ENCODE data around the gene RETREG1. TPM values are rescaled to one million over a fixed set of nuclear protein-coding genes. Genes with fewer than 3 reads are reported as not detected.
"Not testable (repeated sequence)": the region's sequence is repeated elsewhere in the genome, so short reads cannot be mapped to it uniquely, and the experiment has no call there.

RETREG1 gene
- total RNA-seq, 4 donors from 2014 or later, result 29.1 to 58.8 (median 43.3) TPM

- intact Hi-C loops (cut with DNase I; ENCODE audit: low total_unique reads), result loop anchor here (10.0 kb wide), 1 partner anchor 53 kb away; no protein-coding TSS in a partner anchor
- 82 to 86% methylated on average over 2 of the region's 2 CpGs for WGBS, 2 donors
- H3K4me3 ChIP-seq (ENCODE audit: low read depth, poor library complexity, severe bottlenecking), result no peak overlapping the region
- DNase-seq (ENCODE audit: low spot score in 2 of 2), result no peak
- no peak for TF ChIP-seq POLR2A (IDR thresholded peaks at IDR 0.05)
- TF ChIP-seq, protein P1, sequence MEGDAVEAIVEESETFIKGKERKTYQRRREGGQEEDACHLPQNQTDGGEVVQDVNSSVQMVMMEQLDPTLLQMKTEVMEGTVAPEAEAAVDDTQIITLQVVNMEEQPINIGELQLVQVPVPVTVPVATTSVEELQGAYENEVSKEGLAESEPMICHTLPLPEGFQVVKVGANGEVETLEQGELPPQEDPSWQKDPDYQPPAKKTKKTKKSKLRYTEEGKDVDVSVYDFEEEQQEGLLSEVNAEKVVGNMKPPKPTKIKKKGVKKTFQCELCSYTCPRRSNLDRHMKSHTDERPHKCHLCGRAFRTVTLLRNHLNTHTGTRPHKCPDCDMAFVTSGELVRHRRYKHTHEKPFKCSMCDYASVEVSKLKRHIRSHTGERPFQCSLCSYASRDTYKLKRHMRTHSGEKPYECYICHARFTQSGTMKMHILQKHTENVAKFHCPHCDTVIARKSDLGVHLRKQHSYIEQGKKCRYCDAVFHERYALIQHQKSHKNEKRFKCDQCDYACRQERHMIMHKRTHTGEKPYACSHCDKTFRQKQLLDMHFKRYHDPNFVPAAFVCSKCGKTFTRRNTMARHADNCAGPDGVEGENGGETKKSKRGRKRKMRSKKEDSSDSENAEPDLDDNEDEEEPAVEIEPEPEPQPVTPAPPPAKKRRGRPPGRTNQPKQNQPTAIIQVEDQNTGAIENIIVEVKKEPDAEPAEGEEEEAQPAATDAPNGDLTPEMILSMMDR (IDR thresholded peaks at IDR 0.05), result no peak
Observed at GRCh38 chr5:16548115-16548514, 68.7 kb downstream of the RETREG1 start.

- intact Hi-C loops (cut with DNase I; ENCODE audit: low total_unique reads), result loop anchor here (10.0 kb wide), 1 partner anchor 53 kb away; no protein-coding TSS in a partner anchor
- no peak for TF ChIP-seq POLR2A (IDR thresholded peaks at IDR 0.05)
- TF ChIP-seq, protein P1 (IDR thresholded peaks at IDR 0.05), result no peak
- 52 to 60% methylated on average over 8 of the region's 8 CpGs for WGBS, 2 donors
- DNase-seq (ENCODE audit: low spot score in 2 of 2), result no peak
- H3K4me3 ChIP-seq (ENCODE audit: low read depth, poor library complexity, severe bottlenecking), result no peak overlapping the region
Observed at GRCh38 chr5:16547200-16547842, 69.5 kb downstream of the RETREG1 start.

DNA sequence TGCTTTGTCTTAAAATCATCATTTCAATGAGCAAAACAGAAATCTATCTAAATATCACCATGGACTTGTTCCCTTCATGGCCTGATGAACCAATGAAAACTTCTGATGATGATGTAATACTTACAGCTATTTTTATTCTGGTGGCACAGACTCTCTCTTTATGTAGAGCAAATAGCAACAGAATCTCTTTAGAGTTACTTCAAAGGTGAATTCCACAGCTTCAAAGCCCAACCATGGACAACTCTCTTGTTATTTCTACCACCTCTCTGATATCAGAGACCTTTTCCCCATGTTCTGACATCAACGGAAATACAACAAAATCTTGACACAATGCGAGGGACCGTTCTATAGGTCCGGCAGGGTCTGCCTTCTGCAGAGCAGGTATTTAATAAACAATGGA lies 70.1 kb downstream of the RETREG1 start:
- TF ChIP-seq, protein P1 (IDR thresholded peaks at IDR 0.05), result no peak
- no peak for TF ChIP-seq POLR2A (IDR thresholded peaks at IDR 0.05)
- intact Hi-C loops (cut with DNase I; ENCODE audit: low total_unique reads), result loop anchor here (10.0 kb wide), 1 partner anchor 52 kb away; no protein-coding TSS in a partner anchor
- DNase-seq (ENCODE audit: low spot score in 2 of 2), result peak in 1 of 2 donors; percentile 50
- H3K4me3 ChIP-seq (ENCODE audit: low read depth, poor library complexity, severe bottlenecking), result no peak overlapping the region
- WGBS, 2 donors, result 65 to 69% methylated on average over 4 of the region's 4 CpGs

DNA sequence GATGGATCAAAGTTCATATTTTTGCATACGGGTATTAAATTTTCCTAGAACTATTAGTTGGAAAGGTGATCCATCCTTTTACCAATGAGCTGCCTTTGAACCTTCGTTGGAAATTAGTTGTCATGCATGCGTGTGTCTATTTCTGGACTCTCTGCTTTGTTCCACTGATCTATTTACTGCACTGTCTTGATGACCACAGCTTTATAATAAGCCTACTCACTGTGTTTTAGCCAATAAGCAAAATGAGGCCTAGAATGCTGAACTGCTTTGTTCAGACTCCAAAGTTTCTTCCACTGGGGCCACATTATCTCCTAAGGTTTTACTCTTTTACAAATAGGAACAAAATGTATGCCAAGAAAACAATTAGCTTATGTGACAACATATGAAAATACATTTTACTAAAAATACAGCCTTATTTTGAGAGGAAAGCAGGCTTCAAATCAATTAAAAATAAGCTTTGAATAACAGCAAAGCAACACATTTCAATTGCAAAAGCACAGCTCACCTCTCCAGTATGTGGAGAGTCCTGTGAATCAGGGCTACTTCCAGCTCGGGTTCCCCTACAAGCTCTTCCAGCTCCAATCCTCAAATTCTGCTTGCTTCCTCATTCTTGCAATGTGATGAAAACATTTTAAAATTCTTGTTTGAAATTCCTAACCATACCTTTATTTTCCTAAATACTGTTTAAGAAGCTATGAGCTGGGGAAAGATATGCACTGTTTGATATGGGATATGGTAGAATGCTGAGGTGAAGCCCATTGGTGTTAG lies 72.0 kb downstream of the RETREG1 start:
- DNase-seq (ENCODE audit: low spot score in 2 of 2), result no peak
- H3K4me3 ChIP-seq (ENCODE audit: low read depth, poor library complexity, severe bottlenecking), result no peak overlapping the region
- TF ChIP-seq, protein P1 (IDR thresholded peaks at IDR 0.05), result no peak
- TF ChIP-seq POLR2A (IDR thresholded peaks at IDR 0.05), result no peak
- WGBS, 2 donors, result 80 to 85% methylated on average over 4 of the region's 4 CpGs
- intact Hi-C loops (cut with DNase I; ENCODE audit: low total_unique reads), result loop anchor here (10.0 kb wide), 1 partner anchor 50 kb away; no protein-coding TSS in a partner anchor

GRCh38 chr5:16543206-16543605 lies 73.6 kb downstream of the RETREG1 start:
- intact Hi-C loops (cut with DNase I; ENCODE audit: low total_unique reads), result loop anchor here (10.0 kb wide), 1 partner anchor 48 kb away; no protein-coding TSS in a partner anchor
- not testable (repeated sequence) for H3K4me3 ChIP-seq (ENCODE audit: low read depth, poor library complexity, severe bottlenecking); DNase-seq (ENCODE audit: low spot score in 2 of 2)
- 81 to 87% methylated on average over 7 of the region's 7 CpGs for WGBS, 2 donors

DNA sequence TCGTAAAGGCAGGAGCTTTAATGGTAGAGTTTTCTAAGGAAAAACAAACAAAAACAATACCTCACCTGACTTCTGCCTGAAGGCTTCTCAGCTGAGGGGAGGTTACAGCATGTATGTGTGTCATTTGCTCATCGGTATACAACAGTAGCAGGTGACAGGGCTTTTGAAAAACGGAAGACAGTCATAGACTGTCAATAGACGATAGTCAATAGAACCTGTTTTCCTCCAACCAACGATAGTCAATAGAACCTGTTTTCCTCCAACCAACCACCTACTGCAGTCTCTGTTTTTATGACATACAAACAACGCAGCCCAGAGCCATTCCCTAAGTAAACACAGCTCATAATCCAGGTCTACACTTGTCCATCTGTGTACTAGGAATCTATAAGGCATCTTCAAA lies 74.6 kb downstream of the RETREG1 start:
- no peak overlapping the region for H3K4me3 ChIP-seq (ENCODE audit: low read depth, poor library complexity, severe bottlenecking)
- no peak for DNase-seq (ENCODE audit: low spot score in 2 of 2)
- WGBS, 2 donors, result 70 to 73% methylated on average over 6 of the region's 6 CpGs
- no peak for TF ChIP-seq POLR2A (IDR thresholded peaks at IDR 0.05)
- TF ChIP-seq, protein P1 (IDR thresholded peaks at IDR 0.05), result no peak
- intact Hi-C loops (cut with DNase I; ENCODE audit: low total_unique reads), result loop anchor here (10.0 kb wide), 1 partner anchor 47 kb away; no protein-coding TSS in a partner anchor

DNA sequence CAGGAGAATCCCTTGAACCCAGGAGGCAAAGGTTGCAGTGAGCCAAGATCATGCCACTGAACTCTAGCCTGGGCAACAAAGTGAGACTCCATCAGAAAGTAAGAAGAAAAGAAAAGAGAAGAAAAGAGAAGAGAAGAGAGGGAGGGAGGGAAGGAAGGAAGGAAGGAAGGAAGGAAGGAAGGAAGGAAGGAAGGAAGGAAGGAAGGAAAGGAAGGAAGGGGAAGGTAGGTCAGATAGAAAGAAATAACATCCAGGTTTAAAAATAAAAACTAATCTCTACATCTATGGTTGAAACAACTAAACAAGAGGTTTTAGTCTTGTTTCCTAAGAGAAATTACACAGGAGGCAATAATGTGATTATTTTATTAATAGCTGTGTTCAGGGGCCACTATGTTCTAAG lies 75.2 kb downstream of the RETREG1 start:
- not testable (repeated sequence) for DNase-seq (ENCODE audit: low spot score in 2 of 2); H3K4me3 ChIP-seq (ENCODE audit: low read depth, poor library complexity, severe bottlenecking)
- intact Hi-C loops (cut with DNase I; ENCODE audit: low total_unique reads), result loop anchor here (10.0 kb wide), 1 partner anchor 47 kb away; no protein-coding TSS in a partner anchor

Data from lower leg skin (tissue), 4 donors.